Measurements from ENCODE around the gene PTPRE. TPM values are rescaled to one million over a fixed set of nuclear protein-coding genes. Genes with fewer than 3 reads are reported as not detected.

Gene PTPRE
- polyA plus RNA-seq, 1 donor (not counting 4 experiments of a cell fraction or from before 2014, with no cell fraction given) = 15.1 TPM

GRCh38 chr10:128007971-128008370 is 101.1 kb downstream of the PTPRE start:
- dilution Hi-C loops (cut with MboI; ENCODE audit: extremely low pct_ligation_motif_present, low sequenced_read_pairs) = no loop called here
- no peak overlapping the region for H3K9ac ChIP-seq (ENCODE audit: control insufficient read depth, extremely low read depth, insufficient read depth, low read length)
- DNase-seq (ENCODE audit: low read depth, low spot score) = no peak
- H3K9me3 ChIP-seq (ENCODE audit: control insufficient read depth, low read depth, low read length) = no peaks in the 10 kb centered on the region
- H3K79me2 ChIP-seq (ENCODE audit: control insufficient read depth, insufficient read depth, low read length) = no peaks in the 10 kb centered on the region
- no peak overlapping the region for H3K4me3 ChIP-seq (ENCODE audit: control insufficient read depth in 2 of 3, extremely low read depth in 1 of 3, insufficient read depth in 2 of 3, low read depth in 1 of 3, low read length in 3 of 3)
- H3K27me3 ChIP-seq (ENCODE audit: control insufficient read depth, extremely low read depth, insufficient read depth, low read length) = peaks cover 29% of the 10 kb centered on the region
- no peak for FAIRE-seq
- no peaks in the 10 kb centered on the region for H3K36me3 ChIP-seq (ENCODE audit: control insufficient read depth in 2 of 2, extremely low read depth in 1 of 2, insufficient read depth in 2 of 2, low read length in 2 of 2)
- no peaks in the 10 kb centered on the region for H3K4me1 ChIP-seq (ENCODE audit: control insufficient read depth, extremely low read depth, insufficient read depth, low read length)
- no peaks in the 10 kb centered on the region for H4K20me1 ChIP-seq (ENCODE audit: control insufficient read depth, extremely low read depth, insufficient read depth, low read length)
- no peak overlapping the region for H2AFZ ChIP-seq (ENCODE audit: control insufficient read depth, low read length)
- no peak overlapping the region for H3K27ac ChIP-seq (ENCODE audit: control insufficient read depth, insufficient read depth, low read length)
- no peaks in the 10 kb centered on the region for H3K9me1 ChIP-seq (ENCODE audit: control insufficient read depth, extremely low read depth, insufficient read depth, low read length)
- H3K4me2 ChIP-seq (ENCODE audit: control insufficient read depth, extremely low read depth, insufficient read depth, low read depth, low read length) = no peak overlapping the region
- TF ChIP-seq EZH2 (IDR thresholded peaks at IDR 0.05; ENCODE audit: low read length) = no peak
- TF ChIP-seq, protein P1, sequence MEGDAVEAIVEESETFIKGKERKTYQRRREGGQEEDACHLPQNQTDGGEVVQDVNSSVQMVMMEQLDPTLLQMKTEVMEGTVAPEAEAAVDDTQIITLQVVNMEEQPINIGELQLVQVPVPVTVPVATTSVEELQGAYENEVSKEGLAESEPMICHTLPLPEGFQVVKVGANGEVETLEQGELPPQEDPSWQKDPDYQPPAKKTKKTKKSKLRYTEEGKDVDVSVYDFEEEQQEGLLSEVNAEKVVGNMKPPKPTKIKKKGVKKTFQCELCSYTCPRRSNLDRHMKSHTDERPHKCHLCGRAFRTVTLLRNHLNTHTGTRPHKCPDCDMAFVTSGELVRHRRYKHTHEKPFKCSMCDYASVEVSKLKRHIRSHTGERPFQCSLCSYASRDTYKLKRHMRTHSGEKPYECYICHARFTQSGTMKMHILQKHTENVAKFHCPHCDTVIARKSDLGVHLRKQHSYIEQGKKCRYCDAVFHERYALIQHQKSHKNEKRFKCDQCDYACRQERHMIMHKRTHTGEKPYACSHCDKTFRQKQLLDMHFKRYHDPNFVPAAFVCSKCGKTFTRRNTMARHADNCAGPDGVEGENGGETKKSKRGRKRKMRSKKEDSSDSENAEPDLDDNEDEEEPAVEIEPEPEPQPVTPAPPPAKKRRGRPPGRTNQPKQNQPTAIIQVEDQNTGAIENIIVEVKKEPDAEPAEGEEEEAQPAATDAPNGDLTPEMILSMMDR (optimal IDR thresholded peaks at IDR 0.05 in 1 of 3, IDR thresholded peaks at IDR 0.05 in 1 of 3, conservative IDR thresholded peaks at IDR 0.05 in 1 of 3; ENCODE audit: extremely low read depth in 1 of 3, insufficient read depth in 2 of 3, low read length in 3 of 3) = no peak

DNA sequence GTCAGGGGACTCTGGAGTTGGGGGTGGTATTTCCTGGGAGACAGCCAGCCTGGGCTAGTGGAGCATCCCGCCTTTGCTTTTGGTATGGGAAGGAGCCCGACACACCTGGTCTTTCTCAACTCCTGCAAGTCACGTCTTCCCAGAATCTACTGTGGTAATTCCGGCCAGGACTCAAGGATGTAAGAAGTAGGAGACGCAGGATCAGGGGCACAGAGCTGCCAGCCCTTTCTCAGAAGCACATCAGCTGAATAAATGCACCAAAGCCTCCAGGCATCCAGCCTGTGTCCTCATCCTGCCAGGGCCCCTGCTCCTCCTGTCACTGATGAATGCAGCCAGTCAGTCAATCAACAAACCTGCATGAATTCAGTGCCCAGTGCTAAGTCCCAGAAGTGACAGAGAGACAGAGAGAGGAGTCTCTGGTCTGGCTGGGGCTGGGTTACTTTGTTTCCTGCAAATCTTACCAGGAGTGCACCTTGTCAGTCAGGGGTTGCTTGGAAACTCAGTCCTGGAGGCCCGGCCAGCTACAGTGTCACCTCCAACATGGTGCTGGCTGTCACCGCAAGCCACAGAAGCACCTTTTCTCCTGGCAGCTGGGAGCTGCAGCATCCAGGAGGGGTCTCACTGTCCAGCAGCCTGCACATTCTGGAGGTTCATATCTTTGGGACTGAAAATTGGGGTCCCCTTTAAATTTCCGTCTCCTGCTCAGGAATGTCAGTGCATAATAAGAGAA is 101.8 kb downstream of the PTPRE start:
- no peak overlapping the region for H3K27ac ChIP-seq (ENCODE audit: control insufficient read depth, insufficient read depth, low read length)
- no peak overlapping the region for H3K9ac ChIP-seq (ENCODE audit: control insufficient read depth, extremely low read depth, insufficient read depth, low read length)
- DNase-seq (ENCODE audit: low read depth, low spot score) (no peak), FAIRE-seq (no peak)
- H3K9me3 ChIP-seq (ENCODE audit: control insufficient read depth, low read depth, low read length) = no peaks in the 10 kb centered on the region
- dilution Hi-C loops (cut with MboI; ENCODE audit: extremely low pct_ligation_motif_present, low sequenced_read_pairs) = no loop called here
- H3K79me2 ChIP-seq (ENCODE audit: control insufficient read depth, insufficient read depth, low read length) = no peaks in the 10 kb centered on the region
- H3K9me1 ChIP-seq (ENCODE audit: control insufficient read depth, extremely low read depth, insufficient read depth, low read length) = no peaks in the 10 kb centered on the region
- no peaks in the 10 kb centered on the region for H3K4me1 ChIP-seq (ENCODE audit: control insufficient read depth, extremely low read depth, insufficient read depth, low read length)
- H4K20me1 ChIP-seq (ENCODE audit: control insufficient read depth, extremely low read depth, insufficient read depth, low read length) = no peaks in the 10 kb centered on the region
- no peak overlapping the region for H2AFZ ChIP-seq (ENCODE audit: control insufficient read depth, low read length)
- H3K4me2 ChIP-seq (ENCODE audit: control insufficient read depth, extremely low read depth, insufficient read depth, low read depth, low read length) = no peak overlapping the region
- TF ChIP-seq, protein P1 (optimal IDR thresholded peaks at IDR 0.05 in 1 of 3, IDR thresholded peaks at IDR 0.05 in 1 of 3, conservative IDR thresholded peaks at IDR 0.05 in 1 of 3; ENCODE audit: extremely low read depth in 1 of 3, insufficient read depth in 2 of 3, low read length in 3 of 3) = no peak
- no peak for TF ChIP-seq EZH2 (IDR thresholded peaks at IDR 0.05; ENCODE audit: low read length)
- H3K27me3 ChIP-seq (ENCODE audit: control insufficient read depth, extremely low read depth, insufficient read depth, low read length) = peaks cover 29% of the 10 kb centered on the region
- no peak overlapping the region for H3K4me3 ChIP-seq (ENCODE audit: control insufficient read depth in 2 of 3, extremely low read depth in 1 of 3, insufficient read depth in 2 of 3, low read depth in 1 of 3, low read length in 3 of 3)
- no peaks in the 10 kb centered on the region for H3K36me3 ChIP-seq (ENCODE audit: control insufficient read depth in 2 of 2, extremely low read depth in 1 of 2, insufficient read depth in 2 of 2, low read length in 2 of 2)

Measured in keratinocyte (primary cell).